COLO668 (cell line): Measurements from ENCODE around the gene ZNF678.

Source experiments
- DNase-seq: peaks from one replicate; lab custom pipeline; 2025; ENCODE audit not compliant: unreplicated experiment; lab: John Stamatoyannopoulos, UW

Gene ZNF678

DNA sequence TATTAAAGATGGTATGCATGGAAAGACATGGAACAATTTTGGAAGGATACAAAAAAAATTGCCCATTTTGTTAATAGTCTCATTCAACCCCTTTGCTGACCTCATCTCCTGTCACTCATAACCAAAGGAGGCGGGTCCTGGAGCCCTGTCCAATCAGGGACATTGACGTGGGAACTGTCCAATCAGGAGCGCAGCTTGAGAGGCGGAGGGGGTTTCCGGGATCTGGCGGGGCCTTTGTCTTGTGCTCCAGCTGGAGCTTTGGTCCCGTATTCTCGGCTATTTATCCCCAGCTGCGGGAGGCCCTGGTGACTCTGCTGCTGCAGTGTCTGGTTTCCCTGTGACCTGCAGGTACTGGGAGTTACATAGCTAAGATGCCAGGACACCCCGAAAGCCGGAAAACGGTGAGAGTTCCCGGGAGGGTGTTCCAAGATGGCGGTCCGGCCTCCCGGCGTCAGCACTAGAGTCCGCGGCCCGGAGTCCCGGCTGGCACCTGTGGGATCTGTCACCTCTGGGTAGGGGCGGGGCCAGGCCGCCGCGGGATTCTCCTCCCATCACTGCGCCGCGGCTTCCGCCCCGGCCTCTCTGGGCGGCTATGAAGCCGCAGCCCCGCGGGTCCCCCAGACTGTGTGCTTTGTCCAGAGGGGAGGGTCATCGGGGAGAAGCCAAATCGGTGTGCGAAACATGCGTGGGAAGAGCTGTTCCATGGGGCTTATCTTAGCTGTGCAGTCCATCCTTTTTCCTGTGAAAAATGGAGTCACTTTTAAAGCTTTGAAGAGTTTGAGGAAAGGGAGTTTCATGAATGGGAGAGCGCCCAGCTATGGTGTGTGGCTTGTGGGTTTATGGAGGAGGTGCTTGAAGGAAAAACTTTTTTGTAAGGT is at the start of gene ZNF678:
TSS of gene ZNF678 (plus strand) at position 233 of the 878 bp plus-strand sequence. CDS start 87,436 bp downstream, outside the sequence.
- DNase-seq, result peak; percentile 98

DNA sequence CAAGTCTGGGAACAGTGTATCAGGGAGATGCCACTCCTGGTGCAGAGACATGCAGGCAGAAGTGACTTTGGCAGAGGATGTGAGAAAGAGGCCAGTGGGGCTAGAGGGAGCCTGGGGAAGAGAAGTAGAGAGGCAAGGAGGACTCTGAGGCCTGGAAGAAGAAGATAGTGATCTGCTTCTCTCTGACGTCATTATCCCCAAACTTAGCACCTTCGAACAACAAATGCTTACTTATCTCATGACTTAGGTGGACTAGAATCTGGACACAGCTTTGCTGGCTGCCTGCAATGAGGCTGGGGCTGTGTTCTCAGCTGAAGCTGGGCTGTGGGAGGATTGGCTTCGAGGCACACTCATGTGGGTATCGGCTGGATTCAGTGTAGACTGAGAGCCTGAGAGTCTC is 44.5 kb upstream of the ZNF678 start:
- no peak for DNase-seq

GRCh38 chr1:227521782-227522181 is 41.6 kb upstream of the ZNF678 start:
- DNase-seq, result no peak

DNA sequence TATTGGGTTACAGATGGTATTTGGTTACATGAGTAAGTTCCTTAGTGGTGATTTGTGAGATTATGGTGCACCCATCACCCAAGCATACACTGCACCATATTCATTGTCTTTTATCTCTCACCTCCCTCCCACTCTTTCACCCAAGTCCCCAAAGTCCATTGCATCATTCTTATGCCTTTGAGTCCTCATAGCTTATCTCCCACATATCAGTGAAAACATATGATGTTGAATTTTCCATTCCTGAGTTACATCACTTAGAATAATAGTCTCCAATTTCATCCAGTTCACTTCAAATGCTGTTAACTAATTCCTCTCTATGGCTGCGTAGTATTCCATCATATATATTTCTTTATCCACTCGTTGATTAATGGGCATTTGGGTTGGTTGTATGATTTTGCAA is 36.8 kb upstream of the ZNF678 start:
- no peak for DNase-seq

DNA sequence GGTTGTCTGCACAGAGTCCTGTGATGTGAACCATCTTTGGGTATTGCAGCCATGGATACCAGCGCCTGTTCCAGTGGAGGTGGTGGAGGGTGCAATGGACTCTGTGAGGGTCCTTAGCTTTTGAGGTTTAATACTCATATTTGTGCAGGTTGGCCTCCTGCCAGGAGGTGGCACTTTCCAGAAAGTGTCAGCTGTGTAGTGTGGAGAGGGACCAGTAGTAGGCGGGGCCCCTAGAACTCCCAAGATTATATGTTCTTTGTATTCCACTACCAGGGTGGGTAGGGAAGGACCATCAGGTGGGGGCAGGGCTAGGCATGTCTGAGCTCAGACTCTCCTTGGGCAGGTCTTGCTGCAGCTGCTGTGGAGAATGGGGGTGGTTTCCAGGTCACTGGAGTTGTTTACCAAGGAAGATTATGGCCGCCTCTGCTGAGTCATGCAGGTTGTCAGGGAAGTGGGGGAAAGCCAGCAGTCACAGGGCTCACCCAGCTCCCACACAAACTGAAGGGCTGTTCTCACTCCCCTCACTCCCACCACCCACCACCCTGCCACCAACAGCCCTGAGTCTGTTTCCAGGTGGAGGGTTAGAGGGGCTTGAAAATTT is 31.2 kb upstream of the ZNF678 start:
- DNase-seq, result no peak

GRCh38 chr1:227540170-227541098 is 22.9 kb upstream of the ZNF678 start:
- no peak for DNase-seq

DNA sequence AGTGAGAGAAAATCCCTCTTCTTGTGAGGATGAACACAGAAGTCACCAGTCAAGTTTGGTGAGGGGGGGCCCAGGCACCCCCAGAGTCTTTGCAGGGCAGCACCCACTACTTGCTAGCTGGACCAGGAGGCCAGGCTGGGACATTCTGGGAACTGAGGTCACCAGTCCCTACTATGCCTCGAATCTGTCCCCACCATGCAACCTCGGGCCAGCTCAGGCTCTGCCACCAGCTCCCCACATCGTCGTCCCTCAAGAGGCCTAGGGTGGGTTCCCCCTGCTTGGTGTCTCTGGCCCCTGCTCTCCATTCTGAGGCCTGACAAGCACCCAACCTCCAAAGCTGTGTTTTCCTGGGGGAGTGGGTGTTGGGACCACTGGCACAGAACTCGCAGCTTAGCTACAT is 22.2 kb upstream of the ZNF678 start:
- DNase-seq, result no peak

DNA sequence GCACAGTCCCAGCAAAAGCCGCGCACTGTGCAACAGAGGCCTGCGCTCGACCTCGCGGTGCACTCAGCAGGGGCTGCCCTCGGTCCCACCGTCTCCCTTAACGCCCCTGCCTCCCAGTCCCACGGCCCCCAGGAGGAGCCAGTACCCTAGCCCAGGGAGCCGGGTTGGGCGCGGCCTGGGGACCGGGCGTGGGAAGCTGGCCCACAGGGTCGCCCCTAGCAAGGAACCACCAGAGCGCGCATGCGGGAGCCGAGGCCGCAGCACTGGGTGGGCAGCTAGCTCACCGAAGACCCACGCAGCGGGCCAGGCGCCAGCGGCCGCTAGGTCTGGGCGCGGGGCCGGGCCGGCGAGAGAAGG is 21.6 kb upstream of the ZNF678 start:
- no peak for DNase-seq

DNA sequence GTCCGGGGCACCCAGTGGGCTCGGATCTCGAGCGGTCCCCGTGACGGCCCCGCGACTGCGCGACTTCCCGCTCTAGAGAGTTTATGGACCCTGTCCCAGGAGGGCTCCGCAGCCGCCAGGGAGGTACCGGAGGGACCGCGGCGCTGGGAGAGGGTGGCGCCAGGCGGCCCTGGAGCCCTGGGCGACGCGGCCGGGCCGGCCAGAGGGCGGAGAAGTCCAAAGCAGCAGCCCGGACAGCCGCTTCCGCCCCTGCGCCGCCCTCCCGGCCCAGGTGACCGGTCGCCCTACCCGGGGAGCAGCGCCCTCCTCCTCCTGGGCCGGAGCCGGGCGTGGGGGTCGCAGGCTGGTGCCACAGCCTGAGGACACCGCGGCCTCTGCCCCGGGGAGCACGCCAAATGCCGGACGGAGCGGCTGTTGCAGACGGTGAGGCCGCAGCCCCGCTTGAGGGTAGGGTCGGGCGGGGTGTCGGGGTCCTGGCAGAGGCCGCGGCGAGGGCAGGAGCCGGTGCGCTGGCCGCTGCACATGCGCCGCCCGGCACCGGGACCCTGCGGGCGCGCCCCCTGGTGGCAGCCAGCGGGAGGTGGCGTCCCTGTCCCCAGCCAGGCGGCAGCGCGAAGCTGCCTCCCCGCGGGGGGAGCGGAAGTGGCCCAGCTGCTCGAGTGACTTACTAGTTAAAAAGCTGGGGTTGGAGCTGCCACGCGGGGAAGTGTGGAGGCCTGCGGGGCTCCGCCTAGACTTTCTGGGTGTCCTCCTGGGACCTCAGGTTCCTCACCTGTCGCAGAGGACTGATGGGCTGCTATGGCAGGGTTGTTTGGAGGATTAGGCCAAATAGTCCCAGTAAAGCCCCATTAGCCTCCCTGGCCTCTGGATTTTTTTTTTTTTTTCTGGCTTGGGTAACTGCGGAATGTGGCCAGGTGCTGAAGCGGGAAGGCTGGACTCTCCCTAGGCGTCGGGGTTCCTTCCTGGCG is 20.9 kb upstream of the ZNF678 start:
- DNase-seq, result peak; percentile 95

DNA sequence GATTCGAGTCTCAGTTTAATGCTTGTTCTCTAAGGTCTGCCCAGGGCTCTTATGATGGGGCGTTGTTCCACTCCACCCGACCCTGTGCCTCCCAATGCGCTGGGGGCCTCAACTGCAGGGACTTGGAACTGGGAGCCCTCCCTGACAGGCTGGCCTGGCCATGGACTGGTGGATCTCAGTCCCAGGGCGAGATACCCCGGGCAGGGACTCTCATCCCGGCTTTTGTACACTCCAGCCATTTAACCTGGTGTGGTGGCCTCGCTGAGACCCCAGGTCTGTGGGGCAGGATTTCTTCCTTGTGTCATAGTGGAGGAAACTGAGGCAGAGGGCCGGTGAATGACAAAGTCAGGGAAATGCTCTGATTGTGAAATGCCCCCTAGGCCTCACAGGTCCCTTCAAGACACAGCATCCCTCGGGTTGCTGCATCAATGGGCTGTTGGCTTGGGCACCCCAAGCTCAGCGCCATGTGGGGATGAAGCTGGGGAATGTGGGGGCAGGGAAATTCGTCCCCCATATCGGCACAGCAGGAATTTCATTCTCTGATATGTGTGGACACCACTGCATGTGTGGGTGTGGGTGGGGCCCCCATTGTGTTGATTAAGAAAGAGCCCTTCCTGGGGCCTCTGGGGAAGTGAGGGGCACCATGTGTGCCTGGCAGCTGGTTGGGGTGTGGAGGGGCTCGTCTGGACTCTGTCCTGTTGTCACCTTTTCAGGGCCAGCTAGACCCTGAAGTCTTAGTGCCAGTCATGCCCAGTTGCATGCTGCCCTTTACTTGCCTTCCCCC is 19.9 kb upstream of the ZNF678 start:
- no peak for DNase-seq

DNA sequence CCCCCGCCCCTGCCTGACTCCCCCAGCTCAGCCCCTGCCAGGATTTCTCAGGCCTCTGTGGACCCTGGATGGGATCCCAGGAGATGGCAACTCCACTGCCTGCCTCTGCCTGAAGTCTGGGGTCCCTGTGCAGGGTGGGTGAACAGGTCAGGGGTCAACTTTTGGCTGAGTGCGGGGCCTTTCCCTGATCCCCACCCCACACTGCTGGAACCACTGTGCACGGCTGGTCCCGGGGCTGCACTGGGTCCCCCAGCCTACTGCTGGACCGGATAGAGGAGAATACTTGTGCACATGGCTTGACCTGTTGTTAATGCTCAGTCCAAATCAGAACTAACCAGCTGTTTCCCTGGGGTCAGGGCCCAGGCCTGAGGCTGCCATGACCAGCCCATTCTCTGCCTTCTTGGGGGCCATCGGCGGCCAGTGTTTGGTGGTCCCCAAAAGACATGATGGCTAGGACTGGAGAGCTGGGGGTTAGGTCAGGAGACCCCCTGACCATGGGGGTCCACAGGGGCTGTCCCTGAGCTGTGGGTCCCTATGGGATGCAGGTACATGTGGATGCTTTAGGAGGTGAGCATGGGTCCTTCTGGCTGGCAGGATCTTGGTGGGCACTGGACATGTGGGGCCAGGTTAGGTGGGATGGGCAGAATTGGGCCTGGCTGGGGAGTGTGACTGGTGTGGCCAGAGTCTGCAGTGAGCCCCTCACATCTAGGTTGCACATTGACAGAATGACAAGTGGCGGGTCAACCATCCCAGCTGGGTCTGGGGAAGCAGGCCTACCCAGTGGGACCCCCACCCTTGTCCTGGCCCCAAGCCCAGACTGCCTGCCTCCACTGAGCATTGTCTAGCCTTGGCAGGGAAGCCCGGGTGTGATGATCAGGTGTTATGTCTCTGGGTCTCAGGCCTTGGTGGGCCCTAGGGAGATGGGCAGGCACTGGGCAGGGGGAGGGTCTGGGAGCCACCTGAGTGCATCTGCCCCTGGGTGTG is 19.0 kb upstream of the ZNF678 start:
- DNase-seq, result no peak

DNA sequence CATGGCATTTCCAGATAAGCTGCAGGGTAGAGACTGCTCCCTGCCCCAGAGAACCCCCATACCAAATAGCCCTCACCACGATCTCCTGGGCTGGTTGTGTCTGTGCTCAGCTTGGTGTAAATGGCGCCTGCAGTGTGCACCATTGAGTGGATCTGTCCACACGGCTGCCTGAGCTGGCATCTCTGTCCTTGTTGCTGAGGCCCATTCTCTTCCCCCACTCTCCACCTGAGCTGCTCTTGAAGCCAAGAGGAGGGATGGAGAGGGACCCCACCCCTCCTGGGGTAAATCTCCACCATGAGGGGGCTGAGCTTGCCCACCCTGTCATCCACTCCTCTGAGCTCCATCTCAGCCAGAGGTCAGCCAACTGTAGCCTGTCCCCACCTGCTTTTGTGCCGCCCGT is 18.0 kb upstream of the ZNF678 start:
- DNase-seq, result no peak

GRCh38 chr1:227546059-227546458 is 17.3 kb upstream of the ZNF678 start:
- DNase-seq, result no peak

GRCh38 chr1:227546598-227547309 is 16.6 kb upstream of the ZNF678 start:
- no peak for DNase-seq

DNA sequence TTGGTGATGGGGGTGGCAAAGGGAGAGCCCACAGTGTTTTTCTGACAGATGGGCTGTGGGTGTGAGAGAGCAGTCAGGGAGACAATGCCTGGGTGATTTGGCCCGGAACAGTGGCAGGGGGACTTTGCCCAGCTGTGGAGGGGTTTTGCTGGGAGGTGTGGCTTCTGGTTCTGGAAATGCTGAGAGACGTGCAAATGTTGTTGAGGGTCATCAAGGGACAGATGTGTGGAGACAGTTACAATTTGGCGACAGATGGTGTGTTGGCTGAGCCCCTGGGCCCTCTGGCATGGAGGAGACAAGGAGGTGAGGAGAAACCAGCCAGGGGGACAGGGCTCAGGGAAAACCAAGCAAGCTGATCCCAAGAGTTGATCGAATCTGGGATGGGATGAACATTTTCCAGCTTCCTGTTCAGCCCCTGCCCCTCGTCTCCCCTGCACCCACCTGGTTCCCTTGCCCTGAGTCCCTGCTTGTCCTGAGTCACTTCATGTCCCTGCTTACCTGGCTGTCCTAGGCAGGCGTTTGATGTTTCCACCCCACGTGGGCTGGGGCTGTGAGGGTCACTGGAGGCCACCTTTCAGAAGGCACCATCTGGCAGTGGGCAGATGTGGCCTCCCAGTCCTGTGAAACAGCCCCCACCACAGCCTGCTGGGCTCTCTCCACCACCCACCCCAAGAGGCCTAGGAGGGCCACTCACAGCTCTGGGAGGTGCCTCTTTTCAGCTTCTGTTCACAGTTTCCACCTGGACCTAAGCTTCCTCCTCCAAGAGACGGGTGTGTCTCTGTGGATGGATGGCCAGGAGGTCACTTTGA is 15.8 kb upstream of the ZNF678 start:
- no peak for DNase-seq

- DNase-seq, result no peak
Measured at GRCh38 chr1:227548119-227548397, 15.3 kb upstream of the ZNF678 start.

- no peak for DNase-seq
Measured at GRCh38 chr1:227548448-227548847, 14.9 kb upstream of the ZNF678 start.
